CD4-positive, alpha-beta T cell treated with Interleukin-6 for 4 hours (primary cell): ENCODE results near the gene ARID1B.

Experiments
- DNase-seq: peaks from one replicate; pipeline ENCODE4 v3.0.0-alpha.2; 2020; ENCODE audit warnings: mixed read lengths

ARID1B gene

GRCh38 chr6:156946370-156946936 lies 169.3 kb downstream of the ARID1B start:
- no peak for DNase-seq

- DNase-seq: no peak
Measured at GRCh38 chr6:156948277-156948676, 171.1 kb downstream of the ARID1B start.

GRCh38 chr6:156948807-156949206 lies 171.6 kb downstream of the ARID1B start:
- no peak for DNase-seq

- DNase-seq: no peak
Measured at GRCh38 chr6:156949376-156949775, 172.2 kb downstream of the ARID1B start.

GRCh38 chr6:156950084-156950483 lies 172.9 kb downstream of the ARID1B start:
- DNase-seq: no peak

- no peak for DNase-seq
Measured at GRCh38 chr6:156950531-156950930, 173.4 kb downstream of the ARID1B start.

GRCh38 chr6:156952401-156952800 lies 175.2 kb downstream of the ARID1B start:
- DNase-seq: no peak

- no peak for DNase-seq
Measured at GRCh38 chr6:156953127-156953478, 175.9 kb downstream of the ARID1B start.

GRCh38 chr6:156953479-156954146 lies 176.4 kb downstream of the ARID1B start:
- DNase-seq: peak; percentile 57

- no peak for DNase-seq
Measured at GRCh38 chr6:156954191-156954590, 177.0 kb downstream of the ARID1B start.

GRCh38 chr6:156954816-156955215 lies 177.6 kb downstream of the ARID1B start:
- DNase-seq: no peak

GRCh38 chr6:156955494-156956183 lies 178.5 kb downstream of the ARID1B start:
- no peak for DNase-seq

- DNase-seq: no peak
Measured at GRCh38 chr6:156956286-156956685, 179.1 kb downstream of the ARID1B start.

- no peak for DNase-seq
Measured at GRCh38 chr6:156957931-156958547, 180.9 kb downstream of the ARID1B start.

- no peak for DNase-seq
Measured at GRCh38 chr6:156960525-156960924, 183.3 kb downstream of the ARID1B start.

GRCh38 chr6:156961282-156961892 lies 184.2 kb downstream of the ARID1B start:
- DNase-seq: no peak

GRCh38 chr6:156963712-156964700 lies 186.8 kb downstream of the ARID1B start:
- DNase-seq: peak; percentile 16

GRCh38 chr6:156967852-156968251 lies 190.7 kb downstream of the ARID1B start:
- no peak for DNase-seq

- DNase-seq: no peak
Measured at GRCh38 chr6:156969233-156969632, 192.1 kb downstream of the ARID1B start.

- DNase-seq: no peak
Measured at GRCh38 chr6:156970595-156971112, 193.5 kb downstream of the ARID1B start.

- DNase-seq: no peak
Measured at GRCh38 chr6:156971153-156971885, 194.1 kb downstream of the ARID1B start.
